IMR-90 (cell line): ENCODE results near the gene AGO1.

Source experiments
- BHLHE40 ChIP-seq: fragments of 150-350 bp; IDR thresholded peaks from 2 replicates; pipeline ENCODE4 v1.6.1; 2016; ENCODE audit warnings: mild to moderate bottlenecking, low read depth, low read length
- CEBPB ChIP-seq: IDR thresholded peaks from 2 replicates; pipeline ENCODE4 v1.6.1; 2012; ENCODE audit warnings: low read depth, low read length, improper control_type of control experiment
- CHD1 ChIP-seq: IDR thresholded peaks from 2 replicates; pipeline ENCODE4 v1.6.1; 2012; ENCODE audit warnings: low read depth, low read length, improper control_type of control experiment
- FOS ChIP-seq: fragments of 150-350 bp; IDR thresholded peaks from 2 replicates; pipeline ENCODE4 v1.6.1; 2016; ENCODE audit warnings: low read depth, low read length
- MXI1 ChIP-seq: IDR thresholded peaks from 2 replicates; pipeline ENCODE4 v1.6.1; 2012; ENCODE audit warnings: low read depth, mild to moderate bottlenecking, low read length, moderate library complexity, borderline replicate concordance
- POLR2A ChIP-seq: IDR thresholded peaks from 2 replicates; pipeline ENCODE4 v1.6.1; 2012; ENCODE audit warnings: mild to moderate bottlenecking, low read depth, low read length
- RAD21 ChIP-seq: IDR thresholded peaks from 2 replicates; pipeline ENCODE4 v1.6.1; 2012; ENCODE audit warnings: low read length, improper control_type of control experiment
- TF ChIP-seq, protein P1 (sequence below): conservative IDR thresholded peaks from 2 replicates; pipeline ENCODE4 v1.5.1; 2012; ENCODE audit warnings: mild to moderate bottlenecking, low read depth, low read length, improper control_type of control experiment
- TF ChIP-seq, protein P2 (sequence below): fragments of 150-350 bp; IDR thresholded peaks from 2 replicates; pipeline ENCODE4 v1.6.1; 2017; ENCODE audit warnings: mild to moderate bottlenecking, antibody characterized with exemption, low read length, low read depth

DNA sequence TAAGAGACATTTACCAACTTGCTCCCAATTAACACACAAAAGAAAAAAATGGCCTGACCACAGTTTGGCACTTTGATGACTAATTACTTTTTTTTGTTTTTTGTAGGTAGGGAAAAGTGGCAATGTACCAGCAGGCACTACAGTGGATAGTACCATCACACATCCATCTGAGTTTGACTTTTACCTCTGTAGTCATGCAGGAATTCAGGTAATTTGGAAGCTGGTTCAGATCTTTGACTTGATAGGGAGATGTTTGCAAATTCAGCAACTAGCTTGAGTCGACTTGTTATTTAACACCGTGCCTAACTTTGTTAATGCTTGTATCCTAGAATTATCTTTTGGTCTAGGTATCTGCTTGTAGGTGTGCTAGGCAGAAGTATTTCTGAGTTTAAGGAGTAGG lies 33.0 kb upstream of the AGO1 start:
- TF ChIP-seq FOS, result no peak
- TF ChIP-seq, protein P1, sequence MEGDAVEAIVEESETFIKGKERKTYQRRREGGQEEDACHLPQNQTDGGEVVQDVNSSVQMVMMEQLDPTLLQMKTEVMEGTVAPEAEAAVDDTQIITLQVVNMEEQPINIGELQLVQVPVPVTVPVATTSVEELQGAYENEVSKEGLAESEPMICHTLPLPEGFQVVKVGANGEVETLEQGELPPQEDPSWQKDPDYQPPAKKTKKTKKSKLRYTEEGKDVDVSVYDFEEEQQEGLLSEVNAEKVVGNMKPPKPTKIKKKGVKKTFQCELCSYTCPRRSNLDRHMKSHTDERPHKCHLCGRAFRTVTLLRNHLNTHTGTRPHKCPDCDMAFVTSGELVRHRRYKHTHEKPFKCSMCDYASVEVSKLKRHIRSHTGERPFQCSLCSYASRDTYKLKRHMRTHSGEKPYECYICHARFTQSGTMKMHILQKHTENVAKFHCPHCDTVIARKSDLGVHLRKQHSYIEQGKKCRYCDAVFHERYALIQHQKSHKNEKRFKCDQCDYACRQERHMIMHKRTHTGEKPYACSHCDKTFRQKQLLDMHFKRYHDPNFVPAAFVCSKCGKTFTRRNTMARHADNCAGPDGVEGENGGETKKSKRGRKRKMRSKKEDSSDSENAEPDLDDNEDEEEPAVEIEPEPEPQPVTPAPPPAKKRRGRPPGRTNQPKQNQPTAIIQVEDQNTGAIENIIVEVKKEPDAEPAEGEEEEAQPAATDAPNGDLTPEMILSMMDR, result no peak
- TF ChIP-seq POLR2A, result no peak
- no peak for TF ChIP-seq CEBPB
- TF ChIP-seq MXI1, result no peak
- TF ChIP-seq CHD1, result no peak
- TF ChIP-seq, protein P2, sequence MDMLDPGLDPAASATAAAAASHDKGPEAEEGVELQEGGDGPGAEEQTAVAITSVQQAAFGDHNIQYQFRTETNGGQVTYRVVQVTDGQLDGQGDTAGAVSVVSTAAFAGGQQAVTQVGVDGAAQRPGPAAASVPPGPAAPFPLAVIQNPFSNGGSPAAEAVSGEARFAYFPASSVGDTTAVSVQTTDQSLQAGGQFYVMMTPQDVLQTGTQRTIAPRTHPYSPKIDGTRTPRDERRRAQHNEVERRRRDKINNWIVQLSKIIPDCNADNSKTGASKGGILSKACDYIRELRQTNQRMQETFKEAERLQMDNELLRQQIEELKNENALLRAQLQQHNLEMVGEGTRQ, result no peak
- TF ChIP-seq BHLHE40, result no peak
- no peak for TF ChIP-seq RAD21
